ENCODE data around the gene WNK1. TPM values are rescaled to one million over a fixed set of nuclear protein-coding genes. Genes with fewer than 3 reads are reported as not detected.

The WNK1 gene
- total RNA-seq, 1 experiment from 2014 or later = 117 TPM

DNA sequence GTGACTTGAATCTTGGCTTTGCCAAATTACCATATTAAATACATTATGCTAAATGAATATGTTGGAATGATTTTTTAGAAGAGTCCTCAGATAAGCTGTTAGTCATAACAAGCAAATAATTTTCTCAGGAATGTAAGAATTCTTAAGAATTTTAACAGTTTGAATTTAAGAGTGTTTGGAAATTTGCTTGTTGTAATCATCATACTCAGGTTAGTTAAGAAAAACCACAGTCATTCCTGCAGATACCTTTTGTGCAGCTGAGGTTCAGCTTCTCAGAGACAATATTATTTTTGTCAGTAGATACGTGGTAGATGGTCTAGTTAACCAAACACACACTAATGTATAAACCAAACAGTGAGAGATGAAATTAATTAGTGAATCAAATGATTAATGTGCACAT, 8.9 kb downstream of the WNK1 start:
- Mint-ChIP-seq H3K4me1 (peaks cover 11 to 13% of the 10 kb centered on the region in 2 experiments), H3K36me3 (ENCODE audit: insufficient read depth in 1 of 3, low read depth in 3 of 3) (peaks cover 10 to 21% (median 20%) of the 10 kb centered on the region in 3 experiments), H3K9me3 (no peaks in the 10 kb centered on the region), H3K27me3 (ENCODE audit: low read depth) (no peaks in the 10 kb centered on the region), H3K4me3 (no peak overlapping the region), H3K27ac (no peak overlapping the region)
- DNase-seq = no peak
- H3K9ac ChIP-seq (ENCODE audit: extremely low read depth, insufficient read length, low read length) = no peak overlapping the region
- no peak overlapping the region for H3K18ac ChIP-seq (ENCODE audit: insufficient read length, low read depth, low read length)
- H4K5ac ChIP-seq (ENCODE audit: insufficient read length, low read depth, low read length) = no peak overlapping the region
- no peak overlapping the region for H3K4me2 ChIP-seq (ENCODE audit: insufficient read depth, insufficient read length, low read length)
- H3K27me3 ChIP-seq (ENCODE audit: insufficient read depth, low read length) = no peaks in the 10 kb centered on the region
- no peaks in the 10 kb centered on the region for H4K20me1 ChIP-seq (ENCODE audit: control insufficient read depth, insufficient read depth, insufficient read length)
- no peak overlapping the region for H2BK12ac ChIP-seq (ENCODE audit: insufficient read length, low read depth, low read length)
- H3K79me2 ChIP-seq (ENCODE audit: insufficient read depth, low read length) = peaks cover 25% of the 10 kb centered on the region; the same call in 1 of the 2 replicates
- H3K14ac ChIP-seq (ENCODE audit: insufficient read depth, low read length) = no peak overlapping the region
- no peak overlapping the region for H3K4ac ChIP-seq (ENCODE audit: low read depth, low read length)
- no peak overlapping the region for H2AK5ac ChIP-seq (ENCODE audit: insufficient read length, low read length)
- no peak overlapping the region for H3K56ac ChIP-seq (ENCODE audit: insufficient read length, low read depth, low read length)
- H2BK20ac ChIP-seq (ENCODE audit: low read depth, low read length, poor library complexity, severe bottlenecking) = no peak overlapping the region
- H2BK120ac ChIP-seq (ENCODE audit: low read depth, low read length, poor library complexity, severe bottlenecking) = no peak overlapping the region
- H3K23me2 ChIP-seq (ENCODE audit: insufficient read length, low read depth, low read length, poor library complexity, severe bottlenecking) = no peaks in the 10 kb centered on the region
- H4K8ac ChIP-seq (replicated peaks; ENCODE audit: insufficient read length, low read depth, low read length) = no peak overlapping the region
- H3K23ac ChIP-seq (ENCODE audit: insufficient read length, low read depth, low read length) = no peak overlapping the region
- H3K4me1 ChIP-seq (ENCODE audit: insufficient read depth, low read length) = no peaks in the 10 kb centered on the region
- no peak overlapping the region for H3T11ph ChIP-seq (ENCODE audit: low read length)
- H3K9me3 ChIP-seq (ENCODE audit: control insufficient read depth, low read depth, low read length) = no peaks in the 10 kb centered on the region
- TF ChIP-seq, protein P1, sequence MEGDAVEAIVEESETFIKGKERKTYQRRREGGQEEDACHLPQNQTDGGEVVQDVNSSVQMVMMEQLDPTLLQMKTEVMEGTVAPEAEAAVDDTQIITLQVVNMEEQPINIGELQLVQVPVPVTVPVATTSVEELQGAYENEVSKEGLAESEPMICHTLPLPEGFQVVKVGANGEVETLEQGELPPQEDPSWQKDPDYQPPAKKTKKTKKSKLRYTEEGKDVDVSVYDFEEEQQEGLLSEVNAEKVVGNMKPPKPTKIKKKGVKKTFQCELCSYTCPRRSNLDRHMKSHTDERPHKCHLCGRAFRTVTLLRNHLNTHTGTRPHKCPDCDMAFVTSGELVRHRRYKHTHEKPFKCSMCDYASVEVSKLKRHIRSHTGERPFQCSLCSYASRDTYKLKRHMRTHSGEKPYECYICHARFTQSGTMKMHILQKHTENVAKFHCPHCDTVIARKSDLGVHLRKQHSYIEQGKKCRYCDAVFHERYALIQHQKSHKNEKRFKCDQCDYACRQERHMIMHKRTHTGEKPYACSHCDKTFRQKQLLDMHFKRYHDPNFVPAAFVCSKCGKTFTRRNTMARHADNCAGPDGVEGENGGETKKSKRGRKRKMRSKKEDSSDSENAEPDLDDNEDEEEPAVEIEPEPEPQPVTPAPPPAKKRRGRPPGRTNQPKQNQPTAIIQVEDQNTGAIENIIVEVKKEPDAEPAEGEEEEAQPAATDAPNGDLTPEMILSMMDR (conservative IDR thresholded peaks at IDR 0.05) = no peak
- H2BK15ac ChIP-seq (ENCODE audit: low read depth, low read length) = no peak overlapping the region
- no peak overlapping the region for H3K27ac ChIP-seq (ENCODE audit: insufficient read length, low read depth, low read length)
- H4K91ac ChIP-seq (ENCODE audit: insufficient read length, low read depth, low read length) = no peak overlapping the region
- no peak overlapping the region for H2AFZ ChIP-seq (ENCODE audit: low read length)
- H2BK5ac ChIP-seq (ENCODE audit: insufficient read length, low read length) = no peak overlapping the region
- no CpG with 5 or more reads among the region's 1 CpG for WGBS (ENCODE audit: extremely low coverage, insufficient read length, low lambda C conversion rate)
- peaks cover 3% of the 10 kb centered on the region for H3K79me1 ChIP-seq (ENCODE audit: insufficient read depth, low read depth, low read length, poor library complexity, severe bottlenecking)

Measured in H9 (cell line).